ENCODE measurements around the gene ST3GAL6. TPM values are rescaled to one million over a fixed set of nuclear protein-coding genes. Genes with fewer than 3 reads are reported as not detected.

ST3GAL6 gene
- total RNA-seq, 1 donor from 2014 or later = 14.1 TPM

GRCh38 chr3:98786364-98787006 lies 23.3 kb downstream of the ST3GAL6 start:
- H3K27me3 Mint-ChIP-seq (ENCODE audit: low read depth) = no peaks in the 10 kb centered on the region
- no peak for DNase-seq (ENCODE audit: low spot score in 2 of 2, unreplicated experiment in 2 of 2)
- no peak overlapping the region for H3K4me3 Mint-ChIP-seq
- H3K36me3 Mint-ChIP-seq = peaks cover 7% of the 10 kb centered on the region
- no peak for TF ChIP-seq CTCF (IDR thresholded peaks at IDR 0.05; ENCODE audit: unreplicated experiment)
- H3K27ac Mint-ChIP-seq = no peak overlapping the region
- no peaks in the 10 kb centered on the region for H3K9me3 Mint-ChIP-seq
- H3K4me1 Mint-ChIP-seq = peaks cover 10% of the 10 kb centered on the region

DNA sequence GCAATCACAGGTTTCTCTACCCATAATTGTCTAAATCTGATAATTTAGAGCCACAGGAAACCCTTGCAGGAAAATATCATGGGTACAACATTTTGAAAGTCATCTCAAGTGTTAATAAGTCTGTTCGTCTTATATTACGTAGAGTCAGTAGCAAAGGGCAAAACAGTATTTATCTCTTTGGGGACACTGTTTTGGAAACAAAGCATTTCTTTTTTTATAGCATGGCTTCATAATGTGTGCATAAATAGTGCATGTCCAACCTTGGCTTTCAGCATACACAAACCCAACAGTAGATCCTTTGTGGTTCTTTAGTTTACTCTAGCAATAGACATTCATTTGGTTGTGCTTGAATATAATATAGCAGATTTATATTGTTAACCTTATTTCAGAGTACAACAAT lies 24.0 kb downstream of the ST3GAL6 start:
- DNase-seq (ENCODE audit: low spot score in 2 of 2, unreplicated experiment in 2 of 2) = no peak
- no peak for TF ChIP-seq CTCF (IDR thresholded peaks at IDR 0.05; ENCODE audit: unreplicated experiment)
- Mint-ChIP-seq H3K9me3 (no peaks in the 10 kb centered on the region), H3K4me1 (peaks cover 10% of the 10 kb centered on the region), H3K27ac (no peak overlapping the region), H3K4me3 (no peak overlapping the region), H3K27me3 (ENCODE audit: low read depth) (no peaks in the 10 kb centered on the region), H3K36me3 (peaks cover 7% of the 10 kb centered on the region)

- H3K36me3 Mint-ChIP-seq = peaks cover 7% of the 10 kb centered on the region
- H3K4me1 Mint-ChIP-seq = peaks cover 10% of the 10 kb centered on the region
- no peaks in the 10 kb centered on the region for H3K9me3 Mint-ChIP-seq
- DNase-seq (ENCODE audit: low spot score in 2 of 2, unreplicated experiment in 2 of 2) = peak in 1 of 2 experiments; percentile 43
- TF ChIP-seq CTCF (IDR thresholded peaks at IDR 0.05; ENCODE audit: unreplicated experiment) = no peak
- H3K27ac Mint-ChIP-seq = peak overlapping the region; percentile 62
- H3K27me3 Mint-ChIP-seq (ENCODE audit: low read depth) = no peaks in the 10 kb centered on the region
- no peak overlapping the region for H3K4me3 Mint-ChIP-seq
Measured at GRCh38 chr3:98788651-98789050, 25.5 kb downstream of the ST3GAL6 start.

- no peak overlapping the region for H3K27ac Mint-ChIP-seq
- H3K4me3 Mint-ChIP-seq = no peak overlapping the region
- peaks cover 3% of the 10 kb centered on the region for H3K36me3 Mint-ChIP-seq
- peaks cover 10% of the 10 kb centered on the region for H3K4me1 Mint-ChIP-seq
- H3K27me3 Mint-ChIP-seq (ENCODE audit: low read depth) = no peaks in the 10 kb centered on the region
- DNase-seq (ENCODE audit: low spot score in 2 of 2, unreplicated experiment in 2 of 2) = no peak
- no peak for TF ChIP-seq CTCF (IDR thresholded peaks at IDR 0.05; ENCODE audit: unreplicated experiment)
- no peaks in the 10 kb centered on the region for H3K9me3 Mint-ChIP-seq
Measured at GRCh38 chr3:98791341-98792325, 28.5 kb downstream of the ST3GAL6 start.

- H3K4me1 Mint-ChIP-seq = no peaks in the 10 kb centered on the region
- H3K4me3 Mint-ChIP-seq = no peak overlapping the region
- H3K27me3 Mint-ChIP-seq (ENCODE audit: low read depth) = no peaks in the 10 kb centered on the region
- H3K27ac Mint-ChIP-seq = no peak overlapping the region
- H3K9me3 Mint-ChIP-seq = no peaks in the 10 kb centered on the region
- no peak for DNase-seq (ENCODE audit: low spot score in 2 of 2, unreplicated experiment in 2 of 2)
- no peak for TF ChIP-seq CTCF (IDR thresholded peaks at IDR 0.05; ENCODE audit: unreplicated experiment)
- H3K36me3 Mint-ChIP-seq = peaks cover 8% of the 10 kb centered on the region
Measured at GRCh38 chr3:98793971-98794370, 30.8 kb downstream of the ST3GAL6 start.
